HuH-7.5 (cell line): ENCODE measurements around the gene SH3PXD2B.
A peak's percentile ranks its signal among the peaks of the same experiment; 100 is the strongest.
"Not testable (repeated sequence)": the region's sequence is repeated elsewhere in the genome, so short reads cannot be mapped to it uniquely, and the experiment has no call there.

ENCODE experiments used
- DNase-seq: peaks from one replicate; pipeline ENCODE4 v3.0.0; 2011; ENCODE audit warnings: low spot score

SH3PXD2B gene

DNA sequence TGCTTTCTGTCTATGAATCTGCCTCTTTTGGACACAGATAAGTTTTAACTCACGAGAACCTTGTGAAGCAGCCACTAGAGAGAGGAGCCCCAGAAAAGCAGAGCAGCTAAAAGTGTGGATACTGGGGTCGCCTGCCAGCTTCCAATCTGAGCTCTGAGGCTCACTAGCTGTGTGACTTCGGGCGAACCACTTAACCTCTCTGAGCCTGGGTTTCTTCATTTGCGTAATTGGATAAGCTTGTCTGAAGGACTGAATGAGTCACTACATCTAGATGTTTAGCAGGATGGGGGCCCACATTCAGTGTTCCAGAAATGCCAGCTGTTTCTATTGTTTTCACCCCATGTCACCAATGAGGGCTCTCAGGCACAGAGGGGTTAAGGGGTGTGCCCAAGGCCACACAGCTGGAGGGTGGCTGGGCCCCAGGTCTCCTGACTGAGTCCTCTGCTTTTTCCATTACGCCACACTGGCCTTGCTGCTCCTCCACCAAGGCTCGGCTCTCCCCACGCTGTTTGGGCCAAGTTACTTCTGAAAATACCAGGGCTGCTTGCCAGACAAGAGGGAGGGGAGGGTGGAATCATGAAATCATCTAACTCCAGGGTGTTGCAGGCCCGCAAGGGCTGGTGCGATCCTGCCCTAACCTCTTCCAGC is 36.2 kb downstream of the SH3PXD2B start:
- DNase-seq, result no peak

DNA sequence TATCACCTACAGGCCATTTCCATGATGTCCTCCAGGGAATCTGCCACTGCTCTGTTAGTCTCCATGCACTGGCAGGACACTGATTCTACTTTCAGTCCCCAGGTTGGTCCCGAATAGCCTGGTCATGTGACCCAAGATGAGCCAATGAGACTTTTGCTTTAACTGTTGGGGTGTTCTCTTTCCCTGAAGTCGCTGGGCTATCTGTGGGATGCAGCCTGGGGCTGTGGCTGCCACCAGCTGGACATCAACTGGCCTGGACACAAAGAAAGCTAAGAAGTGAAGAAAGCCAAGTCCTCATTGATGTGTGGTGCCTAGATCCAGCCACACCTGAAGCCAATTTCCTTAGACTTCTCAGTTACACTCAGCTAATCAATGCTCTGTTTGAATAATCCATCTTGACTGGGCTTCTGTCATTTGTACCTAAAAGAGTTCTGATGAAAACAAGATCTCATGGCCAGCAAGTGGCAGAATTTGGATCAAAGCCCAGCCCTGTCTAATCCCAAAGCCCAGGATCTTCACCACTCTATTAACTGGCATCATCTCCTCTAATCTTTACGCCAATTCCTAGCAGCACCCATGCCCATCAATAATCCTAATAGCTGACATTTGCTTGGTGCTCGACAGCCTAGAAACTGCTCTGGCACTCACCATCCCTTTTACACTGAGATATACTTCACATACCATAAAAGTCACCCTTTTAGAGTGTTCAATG is 37.0 kb downstream of the SH3PXD2B start:
- no peak for DNase-seq

DNA sequence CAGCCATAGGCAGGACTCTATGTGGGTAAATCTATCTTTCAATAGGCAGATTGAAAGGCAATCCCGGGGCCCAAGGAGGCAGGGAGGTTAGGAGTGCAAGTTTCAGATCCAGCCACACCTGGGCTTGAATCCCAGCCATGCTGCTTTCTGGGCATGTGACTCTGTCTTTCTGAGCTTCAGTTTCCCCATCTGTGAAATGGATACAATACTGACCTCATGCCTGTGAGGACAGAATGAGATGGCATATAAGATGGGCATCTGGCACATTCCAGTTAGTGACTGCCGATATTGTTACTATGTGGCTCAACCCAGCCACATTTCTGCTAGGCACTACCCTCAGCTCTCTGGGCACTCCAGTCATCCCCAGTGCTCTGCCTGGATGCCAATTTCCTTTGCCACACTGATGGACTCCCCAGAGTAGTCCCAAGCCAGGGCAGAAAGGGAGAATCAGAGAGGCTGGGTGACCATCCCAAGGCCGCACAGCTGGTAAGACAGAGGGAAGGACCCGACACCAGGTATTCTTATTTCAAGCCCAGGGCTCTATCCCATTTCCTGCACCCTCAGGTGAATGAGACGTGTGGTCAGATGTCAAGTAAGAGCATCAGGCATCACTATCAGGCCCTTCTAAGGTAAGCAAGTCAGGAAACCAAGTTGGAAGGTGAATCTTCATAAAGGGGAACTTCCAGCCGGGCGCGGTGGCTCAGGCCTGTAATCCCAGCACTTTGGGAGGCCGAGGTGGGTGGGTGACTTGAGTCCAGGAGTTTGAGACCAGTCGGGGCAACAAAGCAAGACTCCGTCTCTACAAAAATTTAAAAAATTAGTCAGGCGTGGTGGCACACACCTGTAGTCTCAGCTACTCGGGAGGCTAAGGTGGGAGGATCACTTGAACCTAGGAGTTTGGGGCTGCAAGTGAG is 38.7 kb downstream of the SH3PXD2B start:
- no peak for DNase-seq

DNA sequence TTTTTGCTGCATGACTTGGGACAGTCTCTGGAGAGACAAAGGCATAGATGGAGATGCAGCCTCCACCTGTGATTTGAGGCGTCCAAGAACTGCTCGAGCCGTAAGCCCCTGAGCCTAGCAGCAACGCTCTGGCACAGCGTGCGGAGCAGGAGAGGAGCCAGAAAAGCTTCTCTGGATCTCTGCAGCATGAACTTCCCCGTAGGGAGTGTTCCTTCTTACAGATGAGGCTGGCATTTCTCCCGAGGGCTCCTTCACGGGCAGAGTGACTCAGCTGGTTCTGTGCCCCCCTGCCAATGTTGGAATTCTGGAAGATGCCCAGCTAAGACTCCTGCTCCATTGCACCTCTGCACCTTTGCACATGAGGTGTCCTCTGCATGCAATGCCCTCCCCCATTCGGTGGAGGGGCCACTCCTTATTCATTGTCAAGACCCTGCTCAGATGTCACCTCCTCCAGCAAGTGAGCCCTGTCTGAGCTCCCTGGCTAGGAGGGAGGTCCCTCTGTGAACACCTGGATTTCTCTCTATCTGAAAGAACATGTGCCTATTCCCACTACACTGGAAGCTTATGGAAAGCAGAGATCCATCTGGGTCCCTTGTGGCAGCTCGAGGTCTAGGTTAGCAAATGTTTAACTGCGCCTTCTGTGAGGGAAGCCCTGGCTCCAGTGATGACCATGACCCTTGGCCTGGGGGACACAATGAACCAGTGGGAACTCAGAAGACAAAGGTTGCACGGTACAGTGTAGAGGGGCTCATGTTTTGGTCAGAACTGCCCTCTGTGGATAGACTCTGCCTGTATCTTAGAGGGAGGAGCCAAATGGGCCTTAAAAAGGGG is 39.6 kb downstream of the SH3PXD2B start:
- peak; percentile 77 for DNase-seq

DNA sequence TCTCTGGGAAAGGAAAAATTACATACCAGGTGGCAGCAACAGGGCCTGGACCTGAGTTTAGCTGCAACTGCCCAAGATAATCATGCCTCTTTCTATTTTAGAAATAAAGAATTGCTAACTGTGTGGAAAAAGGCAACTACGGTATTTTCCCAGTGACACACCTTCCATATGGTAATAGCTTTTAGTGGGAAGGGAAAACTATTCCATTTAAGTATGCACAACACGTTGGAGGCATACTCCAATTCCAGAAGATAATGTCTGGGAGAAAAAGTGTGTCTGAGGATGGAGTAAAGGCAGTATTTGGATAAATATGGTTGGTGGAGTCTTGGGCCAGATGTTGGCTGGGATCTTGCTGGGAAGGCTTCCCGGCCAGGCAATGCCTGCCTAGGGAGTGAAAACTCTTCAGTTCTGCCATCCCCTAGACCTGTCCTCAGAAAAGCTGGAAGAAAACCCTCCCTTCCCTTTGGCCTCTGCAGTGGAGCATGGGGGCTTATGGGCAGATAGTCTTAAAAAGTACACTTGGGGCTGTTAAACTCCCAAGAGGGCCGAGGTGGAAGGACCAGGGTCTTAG is 40.6 kb downstream of the SH3PXD2B start:
- DNase-seq, result no peak

DNA sequence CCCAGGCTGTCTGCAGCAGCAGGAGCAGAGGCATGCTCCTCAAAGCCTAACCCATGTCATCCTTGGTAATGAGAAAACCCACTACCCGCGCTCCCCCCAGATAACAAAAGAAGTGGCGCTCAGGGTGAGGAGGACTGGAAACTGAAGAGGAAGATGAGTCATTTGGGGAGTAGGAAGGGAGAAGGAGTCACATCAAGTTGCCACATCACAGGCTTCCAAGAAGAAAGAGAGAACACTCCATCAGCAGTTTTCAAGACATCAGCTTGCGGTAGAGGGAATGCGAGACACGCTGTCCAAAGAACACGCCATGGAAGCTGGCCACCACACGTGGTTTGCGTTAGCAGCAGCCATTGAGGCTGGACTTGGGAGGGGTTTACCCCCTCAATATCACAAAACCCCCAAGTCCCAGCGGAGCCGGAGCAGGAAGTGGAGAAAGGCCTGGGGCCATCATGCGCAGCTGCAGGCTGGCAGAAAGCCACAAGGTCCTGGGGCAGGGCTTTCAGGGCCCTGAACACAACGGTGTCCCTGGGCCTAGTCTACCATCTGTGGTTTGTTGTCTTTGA is 41.5 kb downstream of the SH3PXD2B start:
- DNase-seq, result no peak

DNA sequence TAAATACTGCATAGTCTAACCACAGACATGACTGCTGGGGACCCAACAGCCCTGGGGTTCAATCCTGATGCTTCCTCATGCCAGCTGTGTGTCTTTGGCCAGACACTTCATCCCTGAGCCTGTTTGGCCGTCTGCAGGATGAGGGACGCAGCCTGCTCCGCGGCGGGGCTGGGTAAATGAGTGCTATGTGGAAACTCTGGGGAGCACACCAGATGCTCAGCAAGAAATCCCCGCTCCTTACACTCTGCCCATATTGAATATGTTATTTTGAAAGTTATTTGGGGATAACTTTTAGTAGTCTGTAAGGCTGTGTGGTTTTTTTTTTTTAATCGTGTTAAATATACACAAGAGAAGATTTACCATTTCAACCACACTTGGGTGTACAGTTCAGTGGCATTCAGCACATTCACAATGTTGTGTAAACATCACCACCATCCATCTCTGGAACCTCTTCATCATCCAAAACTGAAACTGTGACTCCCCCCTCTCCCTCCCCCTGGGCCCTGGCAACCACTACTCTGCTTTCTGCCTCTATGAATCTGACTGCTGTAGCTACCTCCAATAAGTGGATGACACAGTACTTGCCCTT is 42.7 kb downstream of the SH3PXD2B start:
- DNase-seq, result no peak

DNA sequence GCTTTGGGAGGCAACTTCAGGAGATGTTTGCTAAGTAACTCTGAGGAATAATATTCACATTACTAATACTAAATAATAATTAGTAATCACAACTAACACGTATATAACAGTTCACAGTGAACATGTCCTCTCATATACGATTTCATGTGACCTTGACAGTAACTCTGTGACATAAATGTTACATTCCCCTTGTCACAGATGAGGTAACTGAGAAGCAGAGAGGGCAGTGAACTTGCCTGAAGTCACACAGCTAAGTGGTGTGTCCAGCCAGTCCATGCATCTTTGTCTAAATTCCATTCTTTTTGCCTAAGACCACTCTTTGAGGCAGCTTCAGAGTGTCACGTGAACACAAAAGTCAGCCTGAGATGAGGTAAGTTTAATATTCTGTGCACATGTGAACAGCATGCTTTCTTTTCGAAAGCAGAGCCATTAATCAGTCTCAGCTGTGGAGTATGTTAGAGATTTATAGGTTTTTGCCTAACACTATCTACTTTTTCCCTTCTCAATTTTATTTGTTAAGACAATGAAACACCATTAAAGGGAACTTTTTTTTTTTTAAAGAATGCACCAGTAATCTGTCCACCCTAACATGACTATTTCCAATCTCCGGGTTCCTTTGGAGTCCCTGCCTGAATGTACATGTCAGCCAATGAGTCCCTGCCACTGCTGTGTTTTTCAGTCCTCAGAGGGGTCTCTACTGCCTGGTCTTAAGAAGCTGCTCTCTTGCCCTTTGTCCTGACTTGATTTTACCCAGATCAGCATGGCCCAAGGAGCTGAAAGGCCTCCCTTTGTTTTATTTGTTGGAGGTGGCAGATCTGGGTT is 43.5 kb downstream of the SH3PXD2B start:
- no peak for DNase-seq

DNA sequence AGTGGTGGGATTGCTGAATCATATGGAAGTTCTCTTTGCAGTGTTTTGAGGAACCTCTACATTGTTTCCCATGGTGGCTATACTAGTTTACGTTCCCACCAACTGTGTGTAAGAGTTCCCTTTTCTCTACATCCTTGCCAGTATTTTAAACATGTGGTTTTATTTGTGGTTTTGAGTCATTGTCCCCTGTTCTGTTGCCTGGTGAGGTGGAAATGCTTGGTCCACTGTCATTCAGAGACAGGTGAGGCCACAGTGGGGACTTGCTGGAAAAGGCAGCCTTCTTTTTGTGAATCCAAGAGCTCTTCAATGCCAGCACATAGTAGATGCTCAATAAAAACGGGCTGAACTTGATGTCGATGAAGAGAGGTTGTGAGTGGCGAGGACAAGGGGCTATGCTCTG is 44.2 kb downstream of the SH3PXD2B start:
- no peak for DNase-seq

DNA sequence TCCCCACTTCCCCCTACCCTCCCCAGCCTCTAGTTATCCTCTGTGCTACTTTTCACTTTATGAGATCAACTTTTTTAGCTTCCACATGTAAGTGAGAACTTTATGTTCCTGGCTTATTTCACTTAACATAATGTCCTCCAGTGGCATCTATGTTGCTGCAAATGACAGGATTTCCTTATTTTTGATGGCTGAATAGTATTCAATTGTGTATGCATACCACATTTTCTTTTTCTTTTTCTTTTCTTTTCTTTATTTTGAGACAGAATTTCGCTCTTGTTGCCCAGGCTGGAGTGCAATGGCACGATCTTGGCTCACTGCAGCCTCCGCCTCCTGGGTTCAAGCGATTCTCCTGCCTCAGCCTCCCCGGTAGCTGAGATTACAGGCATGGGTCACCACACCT is 44.8 kb downstream of the SH3PXD2B start:
- not testable (repeated sequence) for DNase-seq

DNA sequence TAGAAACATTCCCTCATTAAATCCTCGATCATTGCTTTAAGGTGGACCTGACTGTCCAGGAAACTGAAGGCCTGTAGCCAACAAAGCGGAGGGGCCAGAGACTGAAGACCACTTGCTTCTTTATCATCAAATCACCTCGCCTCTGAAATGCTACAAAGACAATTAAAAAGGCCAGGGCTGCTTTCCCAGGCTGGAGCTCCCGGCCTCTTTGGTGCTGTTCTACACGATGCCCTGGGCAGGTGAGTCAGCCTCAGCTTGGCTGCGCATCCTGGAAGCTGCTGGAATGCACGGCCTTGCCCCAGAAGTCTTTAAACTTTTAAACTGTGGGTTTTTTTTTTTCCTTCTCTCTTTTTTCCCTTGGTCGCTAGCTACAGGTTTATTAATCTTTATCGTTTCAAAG is 46.5 kb downstream of the SH3PXD2B start:
- DNase-seq, result no peak

DNA sequence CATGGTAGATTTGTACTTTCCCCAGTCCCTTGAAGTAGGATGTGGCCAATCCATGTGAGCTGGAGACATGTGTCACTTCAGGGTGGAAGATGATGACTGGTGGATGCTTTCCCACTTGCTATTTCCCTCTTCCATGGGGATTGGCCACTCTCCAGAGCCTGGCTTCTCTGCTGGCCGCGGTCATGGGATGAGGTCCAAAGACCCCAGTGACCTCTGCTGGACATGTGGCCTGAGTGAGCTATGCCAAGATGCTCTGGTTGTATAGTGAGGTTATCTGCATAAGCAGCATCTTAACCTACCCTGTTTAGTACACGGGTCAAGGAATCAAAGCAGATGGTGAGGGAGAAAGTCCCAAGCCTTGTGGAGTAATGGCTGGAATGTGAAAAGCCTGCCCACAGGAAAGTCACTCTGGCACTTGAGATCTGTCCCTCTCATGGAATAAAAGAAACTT is 47.1 kb downstream of the SH3PXD2B start:
- DNase-seq, result no peak

DNA sequence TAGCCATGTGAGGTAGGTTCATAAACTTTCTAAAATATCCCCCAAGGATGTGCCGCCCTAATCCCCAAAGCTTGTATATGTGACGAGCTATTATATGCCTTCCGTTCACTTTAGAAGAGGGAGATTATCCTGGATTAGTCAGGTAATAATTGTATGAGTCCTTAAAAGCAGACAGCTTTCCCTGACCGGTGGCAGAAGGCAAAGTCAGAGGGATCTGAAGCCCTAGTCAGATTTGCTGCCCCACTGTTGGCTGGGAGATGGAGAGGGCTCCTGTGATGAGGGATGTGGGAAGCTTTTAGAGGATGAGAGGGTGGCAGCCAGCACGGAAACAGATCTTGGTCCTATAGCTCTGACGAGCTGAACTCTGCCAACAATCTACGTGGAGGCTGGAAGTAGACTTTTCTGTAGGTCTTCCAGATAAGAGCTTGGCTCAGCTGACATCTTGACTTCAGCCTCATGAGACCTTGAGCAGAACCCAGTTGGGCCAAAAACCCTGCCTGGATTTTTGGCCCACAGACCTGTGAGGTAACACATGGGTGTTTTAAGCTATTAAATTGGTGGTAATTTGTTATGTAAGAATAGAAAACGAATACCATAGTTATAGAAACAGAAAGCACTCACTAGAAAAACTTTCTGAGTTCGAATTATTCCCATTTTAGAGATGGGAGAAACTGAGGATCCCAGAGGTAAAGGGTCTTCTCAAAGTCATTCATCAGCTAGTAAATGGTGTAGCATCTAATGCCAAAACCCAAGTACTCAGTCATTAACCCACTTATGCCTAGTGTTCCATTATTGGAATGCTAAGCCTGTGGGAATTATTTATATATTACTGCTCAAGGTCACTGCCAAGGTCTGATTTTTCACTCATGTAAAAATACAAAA is 48.9 kb downstream of the SH3PXD2B start:
- no peak for DNase-seq

DNA sequence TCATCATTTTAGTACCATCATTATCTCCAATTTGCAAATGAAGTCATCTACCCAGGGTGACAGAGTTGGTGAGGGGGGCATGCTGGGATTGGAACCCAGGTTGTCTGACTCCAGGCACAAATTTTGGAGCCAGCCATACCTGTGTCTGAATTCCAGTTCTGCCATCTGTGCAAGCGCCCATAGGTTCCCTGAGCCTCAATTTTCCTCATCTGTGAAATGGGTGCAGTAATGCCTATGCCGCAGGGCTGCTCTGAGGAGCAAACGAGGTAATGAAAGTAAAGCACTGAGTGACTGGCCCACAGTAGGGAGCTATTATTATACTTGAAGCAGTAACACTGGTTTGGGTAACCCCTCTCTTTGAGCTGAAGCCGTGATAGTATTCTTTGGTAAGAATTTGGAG is 49.6 kb downstream of the SH3PXD2B start:
- DNase-seq, result no peak

DNA sequence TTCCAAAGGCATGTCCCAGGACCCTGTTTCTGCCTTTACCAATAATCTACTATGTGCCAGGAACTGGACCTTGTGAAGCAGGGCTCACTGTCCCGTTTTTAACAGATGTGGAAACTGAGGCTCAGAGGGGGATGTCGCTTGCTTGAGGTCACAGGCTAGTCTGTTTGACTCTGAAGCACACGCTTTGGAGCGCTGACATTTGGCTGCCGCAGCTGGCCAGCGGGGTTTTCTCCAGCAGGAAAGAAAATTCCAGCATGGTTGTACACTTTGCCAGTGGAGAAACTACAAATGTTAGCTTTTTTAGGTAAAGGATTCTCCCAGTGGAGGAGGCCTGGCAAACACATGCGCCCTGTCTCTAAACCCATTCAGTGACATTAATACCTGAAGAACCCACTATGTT is 50.5 kb downstream of the SH3PXD2B start:
- DNase-seq, result no peak

DNA sequence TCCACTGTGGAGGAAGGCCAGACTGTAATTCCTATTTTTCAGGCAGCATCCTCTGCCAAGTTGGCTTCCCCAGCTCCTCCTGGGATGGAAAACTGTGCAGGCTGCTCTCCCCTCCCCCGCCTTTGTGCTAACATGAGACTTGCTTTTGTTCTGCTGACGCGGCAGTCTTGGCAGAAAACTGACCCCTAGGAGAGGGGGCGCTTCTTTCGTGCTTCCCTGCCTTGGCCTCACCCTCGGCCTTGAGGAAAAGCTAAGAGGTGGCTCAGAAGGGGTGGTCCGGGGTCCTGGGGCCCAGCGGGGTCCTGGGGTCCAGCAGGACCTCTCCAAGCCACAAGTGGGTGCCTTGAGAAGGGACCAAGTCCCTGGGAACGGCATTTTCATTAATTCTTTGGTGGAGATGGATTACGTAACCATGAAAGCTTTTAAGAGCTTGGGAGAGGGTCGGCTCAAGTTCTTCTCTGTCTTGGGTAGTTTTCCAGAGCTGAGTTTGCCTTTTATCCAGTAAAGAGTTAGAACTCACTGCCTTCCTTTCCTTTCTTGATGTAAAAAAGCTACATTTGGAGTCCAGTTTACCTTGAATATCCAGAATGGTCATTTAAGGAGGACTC is 51.0 kb downstream of the SH3PXD2B start:
- DNase-seq, result no peak

DNA sequence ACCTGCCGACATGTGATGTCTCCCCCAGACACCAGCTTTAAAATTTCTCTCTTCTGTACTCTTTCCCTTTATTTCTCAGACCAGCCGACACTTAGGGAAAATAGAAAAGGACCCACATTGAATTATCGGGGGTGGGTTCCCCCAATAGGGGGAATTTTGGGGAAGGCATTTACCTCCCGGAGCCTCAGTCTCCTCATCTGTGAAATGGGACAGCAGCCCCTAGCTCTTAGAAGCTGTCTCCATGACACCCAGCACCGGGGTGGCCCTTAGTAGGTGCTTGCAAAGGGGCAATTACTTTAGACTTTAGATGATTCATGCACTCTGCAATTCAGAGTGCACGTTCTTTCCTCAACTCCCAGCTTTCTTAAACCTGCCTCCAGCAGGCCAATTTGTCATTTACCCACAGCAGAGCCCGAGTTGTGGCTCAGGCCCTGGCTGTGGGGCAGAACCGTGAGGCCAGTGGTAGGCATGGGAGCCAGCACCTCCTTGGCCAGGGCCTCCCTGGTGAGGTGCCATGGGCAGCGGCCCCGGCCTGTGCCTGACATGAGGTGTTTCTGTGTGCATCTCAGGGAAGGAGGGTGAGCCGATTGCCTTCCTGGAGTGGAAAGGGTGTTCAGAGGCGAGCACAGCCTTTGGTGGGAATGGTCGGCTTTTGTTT is 51.7 kb downstream of the SH3PXD2B start:
- DNase-seq, result no peak

DNA sequence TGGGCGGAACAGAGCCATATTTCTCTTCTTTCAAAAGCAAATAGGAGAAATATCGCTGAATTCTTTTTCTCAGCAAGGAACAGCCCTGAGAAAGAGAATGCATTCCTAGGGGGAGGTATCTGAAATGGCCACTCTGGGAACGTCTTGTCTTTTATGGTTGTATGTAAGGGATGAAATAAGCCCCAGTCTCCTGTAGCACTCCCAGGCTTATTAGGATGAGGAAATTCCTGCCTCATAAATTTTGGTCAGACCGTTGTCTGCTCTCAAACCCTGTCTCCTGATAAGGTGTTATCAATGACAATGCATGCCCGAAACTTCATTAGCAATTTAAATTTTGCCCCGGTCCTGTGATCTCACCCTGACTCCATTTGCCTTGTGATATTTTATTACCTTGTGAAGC is 52.3 kb downstream of the SH3PXD2B start:
- not testable (repeated sequence) for DNase-seq
